HG03558 (cell line): ENCODE measurements around the gene KNTC1.
A peak's percentile ranks its signal among the peaks of the same experiment; 100 is the strongest.
"Not testable (repeated sequence)": the region's sequence is repeated elsewhere in the genome, so short reads cannot be mapped to it uniquely, and the experiment has no call there.

Experiments used
- ATAC-seq: cut with Tn5 transposase; IDR thresholded peaks from one replicate; pipeline ENCODE4 v1.9.1; 2021; ENCODE audit warnings: moderate number of reproducible peaks; ENCODE audit not compliant: unreplicated experiment; ENCODE audit errors: extremely low read depth

Gene KNTC1

GRCh38 chr12:122558745-122559641 lies 31.9 kb downstream of the KNTC1 start:
- ATAC-seq, result peak; percentile 46

DNA sequence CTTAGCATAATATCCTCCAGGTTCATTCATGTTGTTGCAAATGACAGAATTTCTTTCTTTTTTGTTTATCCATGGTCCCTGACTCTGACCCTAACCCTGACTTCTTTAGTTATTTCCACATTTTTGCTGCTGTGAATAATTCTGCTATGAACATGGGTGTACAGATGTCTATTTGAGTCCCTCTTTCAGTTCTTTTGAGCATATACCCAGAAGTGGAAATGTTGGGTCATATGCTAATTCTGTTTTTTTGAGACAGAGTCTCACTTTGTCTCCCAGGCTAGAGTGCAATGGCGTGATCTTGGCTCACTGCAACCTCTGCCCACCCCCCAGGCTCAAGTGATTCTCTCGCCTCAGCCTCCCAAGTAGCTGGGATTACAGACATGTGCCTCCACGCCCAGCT lies 33.1 kb downstream of the KNTC1 start:
- ATAC-seq, result no peak

GRCh38 chr12:122563361-122563760 lies 36.3 kb downstream of the KNTC1 start:
- ATAC-seq, result no peak

- ATAC-seq, result not testable (repeated sequence)
Observed at GRCh38 chr12:122566816-122567215, 39.8 kb downstream of the KNTC1 start.

- no peak for ATAC-seq
Observed at GRCh38 chr12:122569288-122569687, 42.2 kb downstream of the KNTC1 start.

DNA sequence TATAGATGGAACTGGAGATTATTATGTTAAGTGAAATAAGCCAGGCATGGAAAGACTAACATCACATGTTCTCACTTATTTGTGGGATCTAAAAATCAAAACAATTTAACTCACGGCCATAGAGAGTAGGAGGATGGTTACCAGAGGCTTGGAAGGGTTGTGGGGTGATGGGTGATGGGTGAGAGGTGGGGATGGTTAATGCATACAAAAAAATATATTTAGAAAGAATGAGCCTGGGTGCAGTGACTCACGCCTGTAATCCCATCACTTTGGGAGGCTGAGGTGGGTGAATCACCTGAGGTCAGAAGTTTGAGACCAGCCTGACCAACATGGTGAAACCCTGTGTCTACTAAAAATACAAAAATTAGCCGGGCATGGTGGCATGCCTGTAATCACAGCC lies 43.0 kb downstream of the KNTC1 start:
- ATAC-seq, result not testable (repeated sequence)

DNA sequence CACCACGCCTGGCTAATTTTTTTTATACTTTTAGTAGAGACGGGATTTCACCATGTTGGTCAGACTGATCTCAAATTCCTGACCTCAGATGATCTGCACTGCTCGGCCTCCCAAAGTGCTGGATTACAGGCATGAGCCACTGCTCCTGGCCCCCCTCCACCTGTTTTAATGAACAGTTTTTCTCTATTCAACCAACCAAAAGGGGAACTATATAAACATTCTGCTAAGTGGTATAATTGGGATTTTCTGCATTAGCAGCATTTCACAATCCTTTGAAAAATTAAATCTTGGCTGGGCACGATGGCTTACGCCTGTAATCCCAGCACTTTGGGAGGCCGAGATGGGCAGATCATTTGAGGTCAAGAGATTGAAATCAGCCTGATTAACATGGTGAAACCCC lies 44.8 kb downstream of the KNTC1 start:
- ATAC-seq, result no peak

- ATAC-seq, result not testable (repeated sequence)
Observed at GRCh38 chr12:122583294-122583693, 56.2 kb downstream of the KNTC1 start.

- no peak for ATAC-seq
Observed at GRCh38 chr12:122584177-122584863, 57.3 kb downstream of the KNTC1 start.

GRCh38 chr12:122590990-122591389 lies 63.9 kb downstream of the KNTC1 start:
- ATAC-seq, result no peak

DNA sequence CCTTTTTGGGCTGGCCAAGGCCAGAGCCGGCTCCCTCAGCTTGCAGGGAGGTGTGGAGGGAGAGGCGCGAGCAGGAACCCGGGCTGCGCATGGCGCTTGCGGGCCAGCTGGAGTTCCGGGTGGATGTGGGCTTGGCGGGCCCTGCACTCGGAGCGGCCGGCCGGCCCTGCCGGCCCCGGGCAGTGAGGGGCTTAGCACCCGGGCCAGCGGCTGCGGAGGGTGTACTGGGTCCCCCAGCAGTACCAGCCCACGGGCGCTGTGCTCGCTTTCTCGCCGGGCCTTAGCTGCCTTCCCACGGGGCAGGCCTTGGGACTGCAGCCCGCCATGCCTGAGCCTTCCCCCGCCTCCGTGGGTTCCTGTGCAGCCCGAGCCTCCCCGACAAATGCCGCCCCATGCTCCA lies 64.9 kb downstream of the KNTC1 start:
- not testable (repeated sequence) for ATAC-seq

GRCh38 chr12:122592543-122592942 lies 65.5 kb downstream of the KNTC1 start:
- ATAC-seq, result not testable (repeated sequence)

DNA sequence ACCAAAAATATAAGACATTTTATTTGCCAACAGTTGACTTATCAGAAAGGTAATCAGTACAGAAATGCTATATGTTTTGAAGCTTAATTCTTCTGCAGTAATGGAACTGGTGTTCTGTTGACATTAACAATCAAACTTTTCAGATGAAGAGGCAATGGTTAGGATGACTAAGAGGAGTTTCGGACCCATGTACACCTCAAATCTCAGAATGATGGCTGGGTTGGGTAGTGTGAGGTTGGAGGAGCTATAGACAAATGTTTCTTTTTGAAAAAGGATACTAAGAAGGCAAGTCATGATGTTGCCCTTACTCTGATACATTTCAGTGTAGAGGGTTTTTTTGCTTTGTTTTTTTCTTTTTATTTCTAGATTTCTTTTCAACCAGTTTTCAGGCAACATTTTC lies 66.9 kb downstream of the KNTC1 start:
- no peak for ATAC-seq

DNA sequence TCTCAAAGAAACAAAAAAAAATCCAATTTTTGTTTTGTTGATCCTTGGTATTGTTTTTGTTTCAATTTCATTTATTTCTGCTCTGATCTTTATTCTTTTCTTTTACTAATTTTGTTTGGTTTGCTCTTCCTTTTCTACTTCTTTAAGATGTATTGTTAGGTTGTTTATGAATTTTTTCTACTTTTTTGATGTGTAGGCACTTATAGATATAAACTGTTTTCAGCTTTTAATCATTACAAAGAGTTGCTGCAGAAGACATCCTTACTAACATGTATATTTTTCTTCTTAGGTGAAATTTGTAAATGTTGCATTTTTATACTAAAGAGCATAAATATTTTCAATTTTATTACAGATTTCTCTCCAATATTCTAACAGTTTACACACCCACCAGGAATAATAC lies 69.8 kb downstream of the KNTC1 start:
- ATAC-seq, result no peak

- no peak for ATAC-seq
Observed at GRCh38 chr12:122602456-122602855, 75.4 kb downstream of the KNTC1 start.

GRCh38 chr12:122604993-122605392 lies 77.9 kb downstream of the KNTC1 start:
- no peak for ATAC-seq

GRCh38 chr12:122609732-122610131 lies 82.7 kb downstream of the KNTC1 start:
- no peak for ATAC-seq

- no peak for ATAC-seq
Observed at GRCh38 chr12:122610207-122610606, 83.2 kb downstream of the KNTC1 start.

GRCh38 chr12:122610911-122611310 lies 83.9 kb downstream of the KNTC1 start:
- ATAC-seq, result no peak

- no peak for ATAC-seq
Observed at GRCh38 chr12:122614839-122615238, 87.8 kb downstream of the KNTC1 start.

DNA sequence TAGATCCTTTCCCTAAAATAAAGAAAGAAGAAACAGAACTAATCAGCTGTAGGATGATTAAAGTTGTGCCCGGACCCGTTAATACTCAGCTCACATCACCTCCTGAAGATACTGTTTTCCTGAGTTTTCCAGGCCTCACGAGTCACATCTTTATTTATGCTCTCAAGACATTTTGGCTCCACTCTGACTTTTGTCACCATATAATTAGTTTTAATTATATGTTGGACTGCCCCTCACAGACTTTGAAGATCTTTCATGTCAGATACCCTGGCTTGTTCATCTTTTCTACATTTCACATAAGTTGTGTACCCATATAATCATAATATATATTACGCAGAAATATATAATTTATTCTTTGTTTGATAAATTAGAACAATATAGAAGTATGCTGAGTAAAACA lies 88.7 kb downstream of the KNTC1 start:
- ATAC-seq, result no peak

DNA sequence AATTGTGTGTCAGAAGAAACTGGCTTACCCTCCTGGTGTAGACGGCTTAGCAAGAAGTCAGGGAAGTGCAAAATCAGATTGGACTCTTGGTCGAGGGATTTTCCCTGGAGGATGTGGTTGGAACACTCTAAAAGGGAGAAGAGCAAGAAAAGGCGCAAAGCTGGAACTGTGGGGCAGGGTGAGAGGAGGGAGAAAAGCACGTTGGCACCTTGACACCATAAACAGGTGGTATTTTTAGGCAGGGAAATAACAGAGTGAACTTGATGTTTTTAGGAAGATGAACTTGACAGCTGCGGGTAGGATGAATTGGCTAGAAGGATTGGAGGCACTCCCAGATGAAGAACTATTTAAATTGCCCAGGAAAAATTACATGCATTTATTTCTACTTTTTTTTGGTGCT lies 108.4 kb downstream of the KNTC1 start:
- ATAC-seq, result no peak
